Gastrocnemius medialis (tissue), 4 donors: ENCODE data around the gene MXRA8. TPM values are rescaled to one million over a fixed set of nuclear protein-coding genes. Genes with fewer than 3 reads are reported as not detected.
"Not testable (repeated sequence)": the region's sequence is repeated elsewhere in the genome, so short reads cannot be mapped to it uniquely, and the experiment has no call there.

Experiments
- ATAC-seq, 2 donors: fragments of 150-250 bp; one replicate each; pipeline ENCODE4 v1.9.1; 2016
- DNase-seq, 2 donors: peaks; one replicate each; pipeline ENCODE4 v3.0.0-alpha.2; 2019
- H3K27ac ChIP-seq, 4 donors: fragments of 200-600 bp; sonication (generic); 1 replicate in 1 of 4; 2 replicates in 3 of 4; pipeline ENCODE4 v1.5.1; 2016 to 2018; ENCODE audit warnings: mild to moderate bottlenecking in 2 of 4, moderate library complexity in 1 of 4
- H3K27me3 ChIP-seq, 3 donors: fragments of 200-600 bp; sonication (generic) in 2 of 3; 1 replicate in 1 of 3; 2 replicates in 2 of 3; pipeline versions ENCODE4 v1.5.1 to v1.6.0; 2016 to 2019; ENCODE audit warnings: mild to moderate bottlenecking in 1 of 3, moderate library complexity in 1 of 3
- H3K36me3 ChIP-seq, 2 donors: fragments of 200-600 bp; sonication (generic) in 1 of 2; one replicate each; pipeline ENCODE4 v1.5.1; 2017 to 2018
- H3K4me1 ChIP-seq, 2 donors: fragments of 200-600 bp; sonication (generic) in 1 of 2; one replicate each; pipeline ENCODE4 v1.5.1; 2016 to 2017; ENCODE audit warnings: mild to moderate bottlenecking in 2 of 2
- H3K4me3 ChIP-seq, 4 donors: fragments of 200-600 bp; sonication (generic) in 3 of 4; 1 replicate in 1 of 4; 2 replicates in 3 of 4; pipeline ENCODE4 v1.5.1; 2016 to 2019; ENCODE audit warnings: mild to moderate bottlenecking in 2 of 4
- H3K9me3 ChIP-seq, 3 donors: fragments of 200-600 bp; sonication (generic) in 2 of 3; 1 replicate in 1 of 3; 2 replicates in 2 of 3; pipeline ENCODE4 v1.5.1; 2016 to 2019
- POLR2A ChIP-seq, 2 donors: fragments of 450-650 bp; IDR thresholded peaks; one replicate each; pipeline ENCODE4 v1.6.1; 2017; ENCODE audit warnings: antibody characterized with exemption in 2 of 2, mild to moderate bottlenecking in 2 of 2, moderate library complexity in 2 of 2
- in situ Hi-C, 4 donors: fragments of 200-750 bp; cut with MboI; loops; one replicate each; pipeline versions ENCODE4 v1.15.0 to v1.8.0; 2017; ENCODE audit warnings: low sequenced_read_pairs in 4 of 4
- intact Hi-C: fragments of 100-400 bp; cut with DNase I; formaldehyde crosslinking; loops from one replicate; pipeline ENCODE4 v1.15.1; 2023; ENCODE audit warnings: low total_unique reads
- total RNA-seq, 4 donors: library from RNA; depleted of rRNA; stranded (reverse); fragments of >200 nt; gene quantifications; one replicate each; pipeline versions ENCODE4 v1.1.0 to v1.2.3, GENCODE V29; 2016
- TF ChIP-seq, protein P1 (sequence below), 5 experiments: fragments of 450-650 bp in 3 of 5; fragments of 200-600 bp in 2 of 5; sonication (generic) in 2 of 5; IDR thresholded peaks in 4 of 5; conservative IDR thresholded peaks in 1 of 5; 1 replicate in 4 of 5; 2 replicates in 1 of 5; pipeline ENCODE4 v1.5.1; 2016 to 2019; ENCODE audit warnings: antibody characterized with exemption in 5 of 5, mild to moderate bottlenecking in 3 of 5, moderate library complexity in 3 of 5

MXRA8 gene
- total RNA-seq, 4 donors from 2014 or later, result 13.9 to 41.9 (median 34.2) TPM

- Histone ChIP-seq H3K4me1 (peaks cover 26 to 31% of the 10 kb centered on the region in 2 donors), H3K4me3 (no peak overlapping the region), H3K27me3 (no peaks in the 10 kb centered on the region), H3K27ac (no peak overlapping the region), H3K9me3 (no peaks in the 10 kb centered on the region), H3K36me3 (peaks cover 0 to 11% of the 10 kb centered on the region in 2 donors)
- intact Hi-C loops (loop anchor here (10.0 kb wide), 1 partner anchor 134 kb away; no protein-coding TSS in a partner anchor), in situ Hi-C loops (no loop called here)
- DNase-seq (no peak), ATAC-seq (no peak)
- TF ChIP-seq, protein P1, sequence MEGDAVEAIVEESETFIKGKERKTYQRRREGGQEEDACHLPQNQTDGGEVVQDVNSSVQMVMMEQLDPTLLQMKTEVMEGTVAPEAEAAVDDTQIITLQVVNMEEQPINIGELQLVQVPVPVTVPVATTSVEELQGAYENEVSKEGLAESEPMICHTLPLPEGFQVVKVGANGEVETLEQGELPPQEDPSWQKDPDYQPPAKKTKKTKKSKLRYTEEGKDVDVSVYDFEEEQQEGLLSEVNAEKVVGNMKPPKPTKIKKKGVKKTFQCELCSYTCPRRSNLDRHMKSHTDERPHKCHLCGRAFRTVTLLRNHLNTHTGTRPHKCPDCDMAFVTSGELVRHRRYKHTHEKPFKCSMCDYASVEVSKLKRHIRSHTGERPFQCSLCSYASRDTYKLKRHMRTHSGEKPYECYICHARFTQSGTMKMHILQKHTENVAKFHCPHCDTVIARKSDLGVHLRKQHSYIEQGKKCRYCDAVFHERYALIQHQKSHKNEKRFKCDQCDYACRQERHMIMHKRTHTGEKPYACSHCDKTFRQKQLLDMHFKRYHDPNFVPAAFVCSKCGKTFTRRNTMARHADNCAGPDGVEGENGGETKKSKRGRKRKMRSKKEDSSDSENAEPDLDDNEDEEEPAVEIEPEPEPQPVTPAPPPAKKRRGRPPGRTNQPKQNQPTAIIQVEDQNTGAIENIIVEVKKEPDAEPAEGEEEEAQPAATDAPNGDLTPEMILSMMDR (IDR thresholded peaks at IDR 0.05 in 4 of 5, conservative IDR thresholded peaks at IDR 0.05 in 1 of 5), result no peak
- TF ChIP-seq POLR2A (IDR thresholded peaks at IDR 0.05), result no peak
Measured at GRCh38 chr1:1370771-1371300, 12.5 kb upstream of the MXRA8 start.

GRCh38 chr1:1370094-1370493 lies 11.7 kb upstream of the MXRA8 start:
- Histone ChIP-seq H3K36me3 (peaks cover 0 to 11% of the 10 kb centered on the region in 2 donors), H3K4me1 (peaks cover 23 to 29% of the 10 kb centered on the region in 2 donors)
- H3K27me3 ChIP-seq, in situ Hi-C loops, ATAC-seq, H3K4me3 ChIP-seq, DNase-seq, H3K9me3 ChIP-seq, H3K27ac ChIP-seq: not testable (repeated sequence)
- intact Hi-C loops, result loop anchor here (10.0 kb wide), 1 partner anchor 135 kb away; no protein-coding TSS in a partner anchor

DNA sequence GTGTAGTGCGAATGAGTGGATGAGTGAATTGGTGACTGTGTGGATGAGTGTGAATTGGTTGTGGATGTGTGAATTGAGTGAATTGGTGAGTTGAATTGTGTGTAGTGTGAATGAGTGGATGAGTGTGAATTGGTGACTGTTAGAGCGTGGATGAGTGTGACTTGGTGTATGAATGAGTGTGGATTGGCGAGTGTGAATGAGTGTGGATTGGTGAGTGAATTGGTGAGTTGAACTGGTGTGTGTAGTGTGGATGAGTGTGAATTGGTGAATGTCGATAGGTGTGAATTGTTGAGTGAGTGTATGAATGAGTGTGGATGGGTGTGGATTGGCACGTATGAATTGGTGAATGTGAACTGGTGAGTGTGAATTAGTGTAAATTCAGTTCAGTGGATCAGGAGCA lies 9.0 kb upstream of the MXRA8 start:
- H3K36me3 ChIP-seq, result no peaks in the 10 kb centered on the region
- ATAC-seq (no peak), DNase-seq (no peak)
- peaks cover 0 to 1% (median 0%) of the 10 kb centered on the region in 3 donors for H3K27me3 ChIP-seq
- H3K4me1 ChIP-seq, result peaks cover 8% of the 10 kb centered on the region in 2 donors
- no peak overlapping the region for H3K4me3 ChIP-seq
- no peak overlapping the region for H3K27ac ChIP-seq
- in situ Hi-C loops (no loop called here), intact Hi-C loops (no loop called here)
- no peaks in the 10 kb centered on the region for H3K9me3 ChIP-seq
- no peak for TF ChIP-seq POLR2A (IDR thresholded peaks at IDR 0.05)
- TF ChIP-seq, protein P1 (IDR thresholded peaks at IDR 0.05 in 4 of 5, conservative IDR thresholded peaks at IDR 0.05 in 1 of 5), result no peak

DNA sequence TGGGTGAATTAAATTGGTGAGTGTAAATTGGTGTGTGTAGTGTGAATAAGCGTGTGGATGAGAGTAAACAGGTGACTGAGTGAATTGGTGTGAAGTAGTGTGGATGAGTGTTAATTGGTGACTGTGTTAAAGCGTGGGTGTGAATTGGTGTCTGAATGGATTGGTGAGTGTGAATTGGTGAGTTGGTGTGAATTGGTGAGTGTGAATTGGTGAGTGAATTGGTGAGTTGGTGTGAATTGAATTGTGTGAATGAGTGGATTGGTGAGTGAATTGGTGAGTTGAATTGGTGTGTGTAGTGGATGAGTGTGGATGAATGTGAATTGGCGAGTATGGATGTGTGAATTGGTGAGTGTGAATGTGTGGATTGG lies 8.3 kb upstream of the MXRA8 start:
- in situ Hi-C loops, result no loop called here
- TF ChIP-seq, protein P1 (IDR thresholded peaks at IDR 0.05 in 4 of 5, conservative IDR thresholded peaks at IDR 0.05 in 1 of 5), result no peak
- no peak for TF ChIP-seq POLR2A (IDR thresholded peaks at IDR 0.05)
- Histone ChIP-seq H3K27me3 (peaks cover 0 to 5% (median 4%) of the 10 kb centered on the region in 3 donors), H3K27ac (no peak overlapping the region), H3K4me3 (no peak overlapping the region), H3K9me3 (no peaks in the 10 kb centered on the region), H3K36me3 (no peaks in the 10 kb centered on the region), H3K4me1 (peaks cover 2 to 4% of the 10 kb centered on the region in 2 donors)
- DNase-seq, result no peak
- intact Hi-C loops, result no loop called here
- no peak for ATAC-seq

- H3K36me3 ChIP-seq, result no peaks in the 10 kb centered on the region
- intact Hi-C loops (no loop called here), in situ Hi-C loops (no loop called here)
- H3K27me3 ChIP-seq, result peaks cover 3 to 11% (median 10%) of the 10 kb centered on the region in 3 donors
- no peak overlapping the region for H3K4me3 ChIP-seq
- TF ChIP-seq POLR2A (IDR thresholded peaks at IDR 0.05), result no peak
- TF ChIP-seq, protein P1 (IDR thresholded peaks at IDR 0.05 in 4 of 5, conservative IDR thresholded peaks at IDR 0.05 in 1 of 5), result no peak
- ATAC-seq (no peak), DNase-seq (no peak)
- H3K4me1 ChIP-seq, result peaks cover 2 to 7% of the 10 kb centered on the region in 2 donors
- H3K9me3 ChIP-seq, result no peaks in the 10 kb centered on the region
- no peak overlapping the region for H3K27ac ChIP-seq
Measured at GRCh38 chr1:1365875-1366698, 7.7 kb upstream of the MXRA8 start.
